Measurements from ENCODE around the gene FBXO36.

- TF ChIP-seq, protein P1, sequence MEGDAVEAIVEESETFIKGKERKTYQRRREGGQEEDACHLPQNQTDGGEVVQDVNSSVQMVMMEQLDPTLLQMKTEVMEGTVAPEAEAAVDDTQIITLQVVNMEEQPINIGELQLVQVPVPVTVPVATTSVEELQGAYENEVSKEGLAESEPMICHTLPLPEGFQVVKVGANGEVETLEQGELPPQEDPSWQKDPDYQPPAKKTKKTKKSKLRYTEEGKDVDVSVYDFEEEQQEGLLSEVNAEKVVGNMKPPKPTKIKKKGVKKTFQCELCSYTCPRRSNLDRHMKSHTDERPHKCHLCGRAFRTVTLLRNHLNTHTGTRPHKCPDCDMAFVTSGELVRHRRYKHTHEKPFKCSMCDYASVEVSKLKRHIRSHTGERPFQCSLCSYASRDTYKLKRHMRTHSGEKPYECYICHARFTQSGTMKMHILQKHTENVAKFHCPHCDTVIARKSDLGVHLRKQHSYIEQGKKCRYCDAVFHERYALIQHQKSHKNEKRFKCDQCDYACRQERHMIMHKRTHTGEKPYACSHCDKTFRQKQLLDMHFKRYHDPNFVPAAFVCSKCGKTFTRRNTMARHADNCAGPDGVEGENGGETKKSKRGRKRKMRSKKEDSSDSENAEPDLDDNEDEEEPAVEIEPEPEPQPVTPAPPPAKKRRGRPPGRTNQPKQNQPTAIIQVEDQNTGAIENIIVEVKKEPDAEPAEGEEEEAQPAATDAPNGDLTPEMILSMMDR (optimal IDR thresholded peaks at IDR 0.05 in 1 of 3, IDR thresholded peaks at IDR 0.05 in 1 of 3, conservative IDR thresholded peaks at IDR 0.05 in 1 of 3; ENCODE audit: extremely low read depth in 1 of 3, insufficient read depth in 2 of 3, low read length in 3 of 3) = no peak
- no peak for TF ChIP-seq EZH2 (IDR thresholded peaks at IDR 0.05; ENCODE audit: low read length)
These were observed 34.2 kb downstream of the FBXO36 start for GRCh38 chr2:229956491-229956890.

Data from keratinocyte (primary cell).